Ascending aorta (tissue), 2 donors: ENCODE measurements around the gene UTS2R. TPM values are rescaled to one million over a fixed set of nuclear protein-coding genes. Genes with fewer than 3 reads are reported as not detected.
"Not testable (repeated sequence)": the region's sequence is repeated elsewhere in the genome, so short reads cannot be mapped to it uniquely, and the experiment has no call there.

Experiments
- DNase-seq, 2 donors: peaks; one replicate each; pipeline ENCODE4 v3.0.0-alpha.2; 2019; ENCODE audit warnings: low spot score in 2 of 2
- H3K27ac ChIP-seq, 2 donors: fragments of 200-600 bp; sonication (generic); one replicate each; pipeline ENCODE4 v1.5.1; 2016 to 2017; ENCODE audit warnings: mild to moderate bottlenecking in 1 of 2
- H3K27me3 ChIP-seq: fragments of 200-600 bp; sonication (generic); one replicate; pipeline ENCODE4 v1.5.1; 2017
- H3K36me3 ChIP-seq, 2 donors: fragments of 200-600 bp; sonication (generic); one replicate each; pipeline ENCODE4 v1.5.1; 2016
- H3K4me1 ChIP-seq, 2 donors: fragments of 200-600 bp; sonication (generic); one replicate each; pipeline ENCODE4 v1.5.1; 2016 to 2017; ENCODE audit warnings: mild to moderate bottlenecking in 1 of 2
- H3K4me3 ChIP-seq, 2 donors: fragments of 200-600 bp; sonication (generic); one replicate each; pipeline ENCODE4 v1.5.1; 2016 to 2017; ENCODE audit warnings: mild to moderate bottlenecking in 1 of 2
- H3K9me3 ChIP-seq, 2 donors: fragments of 200-600 bp; sonication (generic); one replicate each; pipeline ENCODE4 v1.5.1; 2016
- CTCF ChIP-seq, 3 experiments: fragments of 200-600 bp in 2 of 3; fragments of 450-650 bp in 1 of 3; sonication (generic) in 2 of 3; IDR thresholded peaks; one replicate each; pipeline ENCODE4 v1.5.1; 2016 to 2019; ENCODE audit warnings: antibody characterized with exemption in 3 of 3, mild to moderate bottlenecking in 1 of 3, moderate library complexity in 1 of 3
- intact Hi-C: fragments of 100-400 bp; cut with DNase I; formaldehyde crosslinking; loops from one replicate; pipeline ENCODE4 v1.15.1; 2023
- total RNA-seq: library from RNA; depleted of rRNA; stranded (reverse); fragments of >200 nt; gene quantifications from one replicate; pipeline ENCODE4 v1.1.0, GENCODE V29; 2016

Gene UTS2R
- total RNA-seq, 1 donor from 2014 or later: not detected

DNA sequence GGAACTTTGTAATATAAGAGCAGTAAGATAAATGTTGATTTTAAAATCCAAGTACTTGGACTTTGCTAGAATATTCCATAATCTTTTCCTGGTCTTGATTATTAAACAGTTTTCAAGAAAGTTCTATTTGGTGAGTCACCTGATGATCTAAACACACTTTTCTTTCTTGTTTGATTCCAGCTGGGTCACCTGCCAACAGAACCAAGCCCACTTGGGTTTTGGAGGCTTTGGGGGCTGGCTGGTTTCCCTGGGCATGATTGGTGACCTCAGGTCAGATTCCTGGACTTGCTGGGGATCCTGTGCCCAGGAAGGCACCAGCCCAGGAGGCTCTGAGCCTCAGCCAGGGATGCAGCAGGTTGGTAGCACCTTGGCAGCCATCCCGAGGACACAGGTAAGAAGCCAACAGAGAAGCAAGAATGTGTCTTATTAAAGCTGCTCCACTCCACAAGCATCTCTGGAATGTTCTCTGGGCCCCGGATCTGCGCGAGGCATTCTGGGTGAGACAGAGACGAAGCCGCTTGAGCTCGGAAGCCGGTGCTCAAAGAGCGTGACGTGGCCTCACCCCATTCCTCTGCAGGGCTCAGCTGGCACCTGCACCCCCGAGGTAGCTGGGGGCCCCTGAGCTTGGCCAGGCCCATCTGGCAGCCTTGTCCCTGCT, 15.7 kb upstream of the UTS2R start:
- DNase-seq: no peak
- no peaks in the 10 kb centered on the region for H3K27me3 ChIP-seq
- H3K9me3 ChIP-seq: no peaks in the 10 kb centered on the region
- H3K36me3 ChIP-seq: no peaks in the 10 kb centered on the region
- H3K4me3 ChIP-seq: no peak overlapping the region
- no peak for TF ChIP-seq CTCF (IDR thresholded peaks at IDR 0.05)
- peaks cover 7 to 10% of the 10 kb centered on the region in 2 donors for H3K4me1 ChIP-seq
- no peak overlapping the region for H3K27ac ChIP-seq
- intact Hi-C loops: no loop called here

DNA sequence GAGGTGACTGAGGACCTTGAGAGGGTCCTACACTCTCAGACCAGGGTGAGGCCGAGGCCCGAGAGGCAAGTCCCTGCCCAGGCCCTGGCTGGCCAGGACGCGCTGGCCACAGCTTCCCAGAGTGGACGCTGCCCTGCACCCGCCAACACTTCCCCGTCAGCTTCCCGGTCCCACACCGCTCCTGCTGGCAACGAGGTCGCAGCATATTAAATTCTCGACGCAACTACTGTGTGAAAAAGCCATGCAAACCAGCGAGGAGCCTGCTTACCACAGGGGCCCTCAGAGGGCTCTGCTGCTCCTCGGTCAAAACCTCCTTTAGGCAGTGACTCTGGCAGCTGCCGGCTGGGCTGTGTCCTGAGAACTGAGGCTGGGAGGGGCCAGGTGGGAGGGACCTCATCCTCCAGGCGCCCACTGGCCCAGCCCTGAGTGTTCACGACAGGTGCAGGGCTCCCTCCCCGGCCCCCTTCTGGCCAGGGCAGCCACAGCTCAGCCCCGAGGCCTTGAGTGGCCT, 14.7 kb upstream of the UTS2R start:
- no peak for TF ChIP-seq CTCF (IDR thresholded peaks at IDR 0.05)
- H3K27me3 ChIP-seq: no peaks in the 10 kb centered on the region
- peaks cover 7 to 9% of the 10 kb centered on the region in 2 donors for H3K4me1 ChIP-seq
- intact Hi-C loops: no loop called here
- no peak overlapping the region for H3K27ac ChIP-seq
- no peak overlapping the region for H3K4me3 ChIP-seq
- H3K36me3 ChIP-seq: no peaks in the 10 kb centered on the region
- DNase-seq: no peak
- H3K9me3 ChIP-seq: no peaks in the 10 kb centered on the region

GRCh38 chr17:82357394-82357793, 14.2 kb upstream of the UTS2R start:
- Histone ChIP-seq H3K27me3 (no peaks in the 10 kb centered on the region), H3K9me3 (no peaks in the 10 kb centered on the region), H3K4me3 (no peak overlapping the region), H3K36me3 (no peaks in the 10 kb centered on the region), H3K4me1 (peaks cover 6 to 7% of the 10 kb centered on the region in 2 donors), H3K27ac (no peak overlapping the region)
- intact Hi-C loops: no loop called here
- no peak for DNase-seq
- TF ChIP-seq CTCF (IDR thresholded peaks at IDR 0.05): no peak

GRCh38 chr17:82358465-82359350, 12.9 kb upstream of the UTS2R start, which contains the start of gene TEX19:
TEX19 (plus strand) TSS chr17:82359247; CDS start chr17:82362151, 2,904 bp downstream.
- intact Hi-C loops: no loop called here
- Histone ChIP-seq H3K4me3 (no peak within 1 kb of the TSS), H3K4me1 (peaks cover 6 to 7% of the 10 kb centered on the region in 2 donors), H3K27me3 (no peaks in the 10 kb centered on the region), H3K9me3 (no peaks in the 10 kb centered on the region), H3K36me3 (no peaks in the 10 kb centered on the region), H3K27ac (no peak within 1 kb of the TSS)
- DNase-seq: no peak
- no peak for TF ChIP-seq CTCF (IDR thresholded peaks at IDR 0.05)

DNA sequence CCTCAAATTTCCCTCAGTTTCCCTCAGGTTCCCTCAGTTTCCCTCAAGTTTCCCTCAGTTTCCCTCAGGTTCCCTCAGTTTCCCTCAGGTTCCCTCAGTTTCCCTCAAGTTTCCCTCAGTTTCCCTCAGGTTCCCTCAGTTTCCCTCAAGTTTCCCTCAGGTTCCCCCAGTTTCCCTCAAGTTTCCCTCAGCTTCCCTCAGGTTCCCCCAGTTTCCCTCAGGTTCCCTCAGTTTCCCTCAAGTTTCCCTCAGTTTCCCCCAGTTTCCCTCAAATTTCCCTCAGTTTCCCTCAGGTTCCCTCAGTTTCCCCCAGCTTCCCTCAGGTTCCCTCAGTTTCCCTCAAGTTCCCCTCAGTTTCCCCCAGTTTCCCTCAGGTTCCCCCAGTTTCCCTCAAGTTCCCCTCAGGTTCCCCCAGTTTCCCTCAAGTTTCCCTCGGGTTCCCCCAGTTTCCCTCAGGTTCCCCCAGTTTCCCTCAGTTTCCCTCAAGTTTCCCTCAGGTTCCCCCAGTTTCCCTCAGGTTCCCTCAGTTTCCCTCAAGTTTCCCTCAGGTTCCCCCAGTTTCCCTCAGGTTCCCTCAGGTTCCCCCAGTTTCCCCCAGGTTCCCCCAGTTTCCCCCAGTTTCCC, 12.0 kb upstream of the UTS2R start:
- H3K4me1 ChIP-seq, H3K36me3 ChIP-seq, H3K4me3 ChIP-seq, H3K27ac ChIP-seq, H3K9me3 ChIP-seq, intact Hi-C loops, DNase-seq, H3K27me3 ChIP-seq: not testable (repeated sequence)
